MM.1S (cell line): ENCODE measurements around the gene DCLK1.

ENCODE experiments used
- DNase-seq: peaks from one replicate; pipeline ENCODE4 v3.0.0-alpha.2; 2015
- H2AFZ ChIP-seq: fragments of 300-600 bp; sonication (generic); 2 replicates; pipeline ENCODE4 v1.6.0; 2016; ENCODE audit warnings: antibody characterized with exemption, low read length
- H3F3A ChIP-seq: fragments of 300-600 bp; sonication (generic); 2 replicates; pipeline ENCODE4 v1.6.1; 2016; ENCODE audit warnings: mild to moderate bottlenecking, antibody characterized with exemption, low read length, moderate library complexity, mixed read lengths; ENCODE audit not compliant: insufficient read depth
- H3K27ac ChIP-seq: fragments of 300-600 bp; sonication (generic); 2 replicates; pipeline ENCODE4 v1.5.1; 2016; ENCODE audit warnings: mild to moderate bottlenecking, low read length
- H3K27me3 ChIP-seq: fragments of 300-600 bp; sonication (generic); replicated peaks from 2 replicates; pipeline ENCODE4 v1.6.0; 2016; ENCODE audit warnings: low read length; ENCODE audit not compliant: insufficient read depth
- H3K36me3 ChIP-seq: fragments of 300-600 bp; sonication (generic); replicated peaks from 2 replicates; pipeline ENCODE4 v1.6.1; 2016; ENCODE audit warnings: mild to moderate bottlenecking, low read length, mixed read lengths; ENCODE audit not compliant: insufficient read depth
- H3K4me1 ChIP-seq: fragments of 300-600 bp; sonication (generic); 2 replicates; pipeline ENCODE4 v1.6.1; 2016; ENCODE audit warnings: low read length, mixed read lengths
- H3K4me2 ChIP-seq: fragments of 300-600 bp; sonication (generic); 2 replicates; pipeline ENCODE4 v1.6.0; 2016; ENCODE audit warnings: low read depth, low read length
- H3K4me3 ChIP-seq: fragments of 300-600 bp; sonication (generic); 2 replicates; pipeline ENCODE4 v1.5.1; 2016; ENCODE audit warnings: low read length, mixed read lengths
- H3K79me2 ChIP-seq: fragments of 300-600 bp; sonication (generic); 2 replicates; pipeline ENCODE4 v1.6.1; 2016; ENCODE audit warnings: mixed run types, low read length, mixed read lengths
- H3K9ac ChIP-seq: fragments of 300-600 bp; sonication (generic); 2 replicates; pipeline ENCODE4 v1.6.1; 2016; ENCODE audit warnings: low read length, mixed read lengths
- H3K9me2 ChIP-seq: fragments of 300-600 bp; sonication (generic); replicated peaks from 2 replicates; pipeline ENCODE4 v1.6.1; 2016; ENCODE audit warnings: mild to moderate bottlenecking, low read length, mixed read lengths; ENCODE audit not compliant: insufficient read depth
- H3K9me3 ChIP-seq: fragments of 300-600 bp; sonication (generic); replicated peaks from 2 replicates; pipeline ENCODE4 v1.6.1; 2016; ENCODE audit warnings: mild to moderate bottlenecking, low read length, mixed read lengths; ENCODE audit not compliant: insufficient read depth
- H4K20me1 ChIP-seq: fragments of 300-600 bp; sonication (generic); 2 replicates; pipeline ENCODE4 v1.6.1; 2016; ENCODE audit warnings: mild to moderate bottlenecking, low read length, moderate library complexity, mixed read lengths; ENCODE audit not compliant: insufficient read depth
- EZH2 ChIP-seq: fragments of 300-600 bp; sonication (generic); optimal IDR thresholded peaks from 2 replicates; pipeline ENCODE3; 2017; ENCODE audit warnings: low read depth, mild to moderate bottlenecking, antibody characterized with exemption, low read length, mixed read lengths
- EZH2phosphoT487 ChIP-seq: fragments of 300-600 bp; sonication (generic); IDR thresholded peaks from 2 replicates; pipeline ENCODE4 v1.6.1; 2018; ENCODE audit warnings: antibody characterized with exemption, low read length
- TF ChIP-seq, protein P1 (sequence below): fragments of 300-600 bp; sonication (generic); IDR thresholded peaks from 2 replicates; pipeline ENCODE4 v1.5.1; 2016; ENCODE audit warnings: antibody characterized with exemption, low read length, mixed read lengths

The DCLK1 gene

DNA sequence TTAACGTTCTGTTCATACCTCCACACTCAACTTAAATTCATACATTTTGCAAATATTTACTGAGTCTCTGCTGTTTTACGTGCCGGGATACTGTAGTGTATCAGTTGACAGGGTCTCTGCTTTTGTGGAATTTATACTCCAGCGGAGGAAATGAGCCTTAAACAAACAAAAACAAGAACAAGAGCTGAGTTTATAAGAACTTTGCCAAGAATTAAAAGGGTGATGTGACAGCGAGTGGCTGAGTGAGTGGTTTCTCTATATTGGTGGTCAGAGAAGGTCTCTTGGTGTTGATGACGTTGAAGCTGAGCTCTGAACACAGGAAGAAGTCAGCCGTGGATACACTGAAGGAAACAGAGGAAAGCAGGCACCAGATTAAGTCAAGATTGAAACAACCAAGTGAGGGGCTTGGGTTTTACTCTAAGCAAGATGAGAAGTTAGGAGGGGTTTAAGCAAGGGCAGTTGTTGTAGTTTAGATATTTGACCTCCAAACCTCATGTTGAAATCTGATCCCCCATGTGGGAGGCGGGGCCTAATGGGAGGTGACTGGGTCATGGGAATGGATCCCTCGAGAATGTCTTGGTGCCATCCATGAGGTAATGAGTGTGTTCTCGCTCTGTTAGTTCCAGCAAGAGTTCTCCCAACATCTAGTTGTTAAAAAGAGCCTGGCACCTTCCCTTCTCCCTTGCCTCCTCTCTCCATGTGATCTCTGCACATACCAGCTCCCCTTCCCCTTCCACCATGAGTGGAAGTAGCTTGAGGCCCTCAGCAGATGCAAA lies 248.3 kb downstream of the DCLK1 start:
- Histone ChIP-seq H3K4me3 (no peak overlapping the region), H3F3A (no peaks in the 10 kb centered on the region), H3K4me1 (peaks cover 10% of the 10 kb centered on the region; the same call in 1 of the 2 replicates), H3K36me3 (no peaks in the 10 kb centered on the region), H3K79me2 (no peaks in the 10 kb centered on the region), H3K27ac (no peak overlapping the region), H3K4me2 (no peak overlapping the region), H4K20me1 (no peaks in the 10 kb centered on the region), H3K27me3 (no peaks in the 10 kb centered on the region), H3K9ac (no peak overlapping the region), H3K9me2 (no peaks in the 10 kb centered on the region), H3K9me3 (no peaks in the 10 kb centered on the region), H2AFZ (no peak overlapping the region)
- DNase-seq = no peak
- TF ChIP-seq EZH2 = no peak

DNA sequence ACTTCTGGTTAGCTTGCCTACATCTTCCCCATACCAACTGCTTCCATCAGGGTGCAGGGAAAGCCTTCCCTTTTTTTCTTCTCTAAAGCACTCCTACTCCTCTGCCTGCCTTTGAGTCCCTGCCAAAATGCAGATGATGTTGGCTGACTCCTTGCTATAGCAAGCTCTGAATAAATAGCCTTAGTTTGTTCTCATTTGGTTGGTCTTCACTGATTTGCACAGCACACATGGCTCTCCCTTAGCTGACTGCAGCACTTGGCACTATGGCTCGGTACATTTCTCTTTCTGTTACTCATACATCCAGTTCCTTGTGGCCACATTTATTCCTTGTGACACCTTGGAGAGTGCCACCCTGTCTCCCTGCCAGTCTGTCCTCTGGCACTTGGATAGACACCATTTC lies 249.8 kb downstream of the DCLK1 start:
- Histone ChIP-seq H3K4me1 (peaks cover 10% of the 10 kb centered on the region; the same call in 1 of the 2 replicates), H2AFZ (no peak overlapping the region), H3K9me2 (no peaks in the 10 kb centered on the region), H3K9ac (no peak overlapping the region), H3K36me3 (no peaks in the 10 kb centered on the region), H3K27me3 (no peaks in the 10 kb centered on the region), H3K27ac (no peak overlapping the region), H3K4me3 (no peak overlapping the region), H3K79me2 (no peaks in the 10 kb centered on the region), H3K4me2 (no peak overlapping the region), H3K9me3 (no peaks in the 10 kb centered on the region), H3F3A (no peaks in the 10 kb centered on the region), H4K20me1 (no peaks in the 10 kb centered on the region)
- TF ChIP-seq EZH2 (no peak), EZH2phosphoT487 (no peak)
- TF ChIP-seq, protein P1, sequence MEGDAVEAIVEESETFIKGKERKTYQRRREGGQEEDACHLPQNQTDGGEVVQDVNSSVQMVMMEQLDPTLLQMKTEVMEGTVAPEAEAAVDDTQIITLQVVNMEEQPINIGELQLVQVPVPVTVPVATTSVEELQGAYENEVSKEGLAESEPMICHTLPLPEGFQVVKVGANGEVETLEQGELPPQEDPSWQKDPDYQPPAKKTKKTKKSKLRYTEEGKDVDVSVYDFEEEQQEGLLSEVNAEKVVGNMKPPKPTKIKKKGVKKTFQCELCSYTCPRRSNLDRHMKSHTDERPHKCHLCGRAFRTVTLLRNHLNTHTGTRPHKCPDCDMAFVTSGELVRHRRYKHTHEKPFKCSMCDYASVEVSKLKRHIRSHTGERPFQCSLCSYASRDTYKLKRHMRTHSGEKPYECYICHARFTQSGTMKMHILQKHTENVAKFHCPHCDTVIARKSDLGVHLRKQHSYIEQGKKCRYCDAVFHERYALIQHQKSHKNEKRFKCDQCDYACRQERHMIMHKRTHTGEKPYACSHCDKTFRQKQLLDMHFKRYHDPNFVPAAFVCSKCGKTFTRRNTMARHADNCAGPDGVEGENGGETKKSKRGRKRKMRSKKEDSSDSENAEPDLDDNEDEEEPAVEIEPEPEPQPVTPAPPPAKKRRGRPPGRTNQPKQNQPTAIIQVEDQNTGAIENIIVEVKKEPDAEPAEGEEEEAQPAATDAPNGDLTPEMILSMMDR = no peak
- DNase-seq = no peak

DNA sequence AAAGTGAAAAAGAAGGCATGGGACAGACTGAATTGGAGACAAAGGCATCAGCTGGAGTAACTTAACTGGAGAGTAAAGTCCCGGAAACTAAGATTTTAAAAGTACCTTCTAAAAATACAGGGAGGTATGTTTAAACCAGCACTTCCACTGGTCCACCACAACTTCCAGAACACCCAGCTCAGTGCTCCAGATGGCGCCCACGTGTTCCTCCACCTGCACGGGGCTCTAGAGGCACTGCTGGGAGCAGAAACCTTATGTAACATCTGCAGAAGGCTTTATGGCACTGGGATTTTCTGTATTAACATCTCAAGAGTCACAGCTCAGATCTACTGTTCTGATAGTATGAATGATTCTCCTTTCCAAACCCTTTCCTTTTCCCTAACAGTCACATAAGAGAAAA lies 252.1 kb downstream of the DCLK1 start:
- H3F3A ChIP-seq = no peaks in the 10 kb centered on the region
- no peaks in the 10 kb centered on the region for H3K9me3 ChIP-seq
- H3K4me2 ChIP-seq = no peak overlapping the region

More for the DNA sequence above, 252.1 kb downstream of the DCLK1 start:
- no peak overlapping the region for H3K9ac ChIP-seq
- H3K27ac ChIP-seq = no peak overlapping the region
- H3K9me2 ChIP-seq = no peaks in the 10 kb centered on the region
- peaks cover 4% of the 10 kb centered on the region; the same call in 1 of the 2 replicates for H3K4me1 ChIP-seq
- DNase-seq = peak; percentile 28
- no peaks in the 10 kb centered on the region for H3K79me2 ChIP-seq
- H2AFZ ChIP-seq = no peak overlapping the region
- no peaks in the 10 kb centered on the region for H4K20me1 ChIP-seq
- no peaks in the 10 kb centered on the region for H3K27me3 ChIP-seq
- H3K36me3 ChIP-seq = no peaks in the 10 kb centered on the region
- TF ChIP-seq EZH2phosphoT487 (no peak), EZH2 (no peak)
- TF ChIP-seq, protein P1 = no peak
- H3K4me3 ChIP-seq = no peak overlapping the region
